Uterus (tissue), 2 donors: ENCODE measurements around the gene DSG4.

Experiments
- CTCF ChIP-seq, 4 experiments: fragments of 200-600 bp in 2 of 4; fragments of 450-650 bp in 2 of 4; sonication (generic) in 2 of 4; IDR thresholded peaks; one replicate each; pipeline ENCODE4 v1.5.1; 2016 to 2019; ENCODE audit warnings: antibody characterized with exemption in 4 of 4, mild to moderate bottlenecking in 2 of 4, moderate library complexity in 1 of 4
- POLR2A ChIP-seq, 2 donors: fragments of 450-650 bp; IDR thresholded peaks; one replicate each; pipeline ENCODE4 v1.6.1; 2016; ENCODE audit warnings: antibody characterized with exemption in 2 of 2, mild to moderate bottlenecking in 1 of 2, moderate library complexity in 1 of 2

- no peak for TF ChIP-seq POLR2A (IDR thresholded peaks at IDR 0.05)
- no peak for TF ChIP-seq CTCF (IDR thresholded peaks at IDR 0.05)
Observed at GRCh38 chr18:31398191-31398590, 21.6 kb downstream of the DSG4 start.
